DOHH2 (cell line): ENCODE results near the gene SCAF11.

ENCODE experiments used
- CTCF ChIP-seq: fragments of 200-600 bp; sonication (generic); IDR thresholded peaks from one replicate; pipeline ENCODE4 v1.5.1; 2014; ENCODE audit warnings: antibody characterized with exemption, mild to moderate bottlenecking, low read depth, low read length; ENCODE audit not compliant: poor library complexity, severe bottlenecking
- EZH2phosphoT487 ChIP-seq: fragments of 200-600 bp; sonication (generic); IDR thresholded peaks from 2 replicates; pipeline ENCODE4 v1.6.1; 2017; ENCODE audit warnings: borderline replicate concordance, mild to moderate bottlenecking, antibody characterized with exemption, low read length, moderate library complexity, mixed read lengths

GRCh38 chr12:45974883-45975282, 15.5 kb downstream of the SCAF11 start:
- TF ChIP-seq CTCF = no peak
- no peak for TF ChIP-seq EZH2phosphoT487
